Activated T-helper 9 cell treated with anti-CD3 and anti-CD28 coated beads, Interleukin-2, amount 50 U/mL, for 16 hours (primary cell): ENCODE data around the gene GALNT15.

ENCODE experiments used
- DNase-seq: peaks from one replicate; pipeline ENCODE4 v3.0.0-alpha.2; 2020; ENCODE audit warnings: low read depth

The GALNT15 gene

GRCh38 chr3:16227566-16227965, 53.1 kb downstream of the GALNT15 start:
- no peak for DNase-seq

GRCh38 chr3:16229681-16230080, 55.2 kb downstream of the GALNT15 start:
- DNase-seq, result no peak

DNA sequence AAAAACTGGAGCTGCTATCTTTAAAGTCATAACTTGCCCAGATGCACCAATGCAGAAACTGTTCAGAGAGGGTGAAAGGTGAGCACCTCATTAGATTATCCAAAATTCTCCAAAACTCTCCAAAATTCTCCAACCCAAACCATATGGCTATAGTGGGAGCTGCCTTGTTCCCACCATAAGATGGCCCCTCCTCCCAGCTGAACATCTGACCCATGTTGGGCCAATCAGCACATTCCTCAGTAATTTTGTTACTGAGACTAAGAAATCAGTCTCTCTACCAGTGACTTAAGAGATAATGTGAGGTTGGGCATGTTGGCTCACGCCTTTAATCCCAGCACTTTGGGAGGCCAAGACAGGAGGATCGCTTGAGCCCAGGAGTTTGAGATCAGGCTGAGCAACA, 57.5 kb downstream of the GALNT15 start:
- no peak for DNase-seq

DNA sequence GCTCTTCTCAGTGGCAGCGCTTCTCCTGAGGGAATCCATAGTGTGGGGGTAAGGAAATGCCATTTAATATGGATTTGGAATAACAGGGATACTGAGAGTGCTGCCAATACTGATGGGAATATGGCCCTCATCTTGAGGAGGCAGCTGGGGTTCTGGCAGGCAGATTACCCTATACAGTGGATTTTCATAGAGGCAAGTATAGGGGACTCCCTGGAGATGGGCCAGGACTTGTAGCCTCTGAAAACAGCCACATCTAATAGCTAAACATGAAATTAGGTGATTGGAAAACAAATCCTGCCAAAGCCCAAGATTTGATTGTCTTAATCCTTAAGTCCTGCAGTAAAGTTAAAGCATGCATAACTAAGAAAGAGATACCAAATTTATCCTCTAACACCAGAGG, 59.3 kb downstream of the GALNT15 start:
- DNase-seq, result no peak

- no peak for DNase-seq
Measured at GRCh38 chr3:16234281-16234680, 59.8 kb downstream of the GALNT15 start.

DNA sequence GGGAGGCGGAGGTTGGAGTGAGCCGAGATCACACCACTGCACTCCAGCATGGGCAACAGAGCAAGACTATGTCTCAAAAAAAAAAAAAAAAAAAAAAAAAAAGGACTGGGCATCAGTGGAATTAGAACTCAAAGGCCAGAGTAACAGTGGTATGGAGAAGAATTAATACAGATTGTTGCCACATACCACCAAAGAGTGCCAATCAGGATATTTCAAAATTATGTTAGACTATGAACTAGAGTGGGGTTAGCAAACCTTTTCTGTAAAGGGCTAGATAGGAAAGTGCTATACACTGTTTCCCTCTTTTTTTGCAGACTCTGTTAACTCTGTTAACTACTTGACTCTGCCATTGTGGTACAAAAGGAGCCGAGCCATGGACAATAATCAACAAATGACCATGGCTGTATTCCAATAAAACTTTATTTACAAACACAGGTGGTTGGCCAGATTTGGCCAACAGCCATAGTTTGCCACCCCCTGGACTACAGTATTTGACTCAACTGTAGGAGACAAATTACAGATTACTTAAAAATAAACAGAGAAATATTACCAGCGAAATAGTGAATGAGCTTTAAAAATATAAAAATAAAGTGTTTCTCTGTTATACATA, 61.7 kb downstream of the GALNT15 start:
- no peak for DNase-seq

- DNase-seq, result no peak
Measured at GRCh38 chr3:16236856-16237393, 62.4 kb downstream of the GALNT15 start.

GRCh38 chr3:16239086-16239770, 64.7 kb downstream of the GALNT15 start:
- no peak for DNase-seq

DNA sequence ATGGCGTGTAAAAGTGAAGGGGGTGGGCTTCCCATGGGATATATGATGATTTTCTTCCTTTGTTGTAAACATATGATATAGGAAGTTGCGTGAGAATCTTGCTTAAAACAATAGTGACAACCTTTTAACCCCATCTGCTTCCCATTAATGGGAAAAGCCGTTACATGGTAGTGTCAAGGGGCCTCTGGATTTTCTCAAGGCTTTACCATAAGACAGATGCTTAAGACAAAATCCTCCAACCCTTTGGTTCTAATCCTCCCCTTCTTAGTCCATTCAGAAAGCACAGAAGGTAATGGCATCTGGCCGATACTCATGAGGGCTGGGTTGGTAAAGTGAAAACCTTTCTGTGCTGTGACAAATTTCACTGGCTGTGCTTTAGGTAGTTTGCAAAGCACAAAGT, 65.3 kb downstream of the GALNT15 start:
- no peak for DNase-seq

- DNase-seq, result no peak
Measured at GRCh38 chr3:16240229-16241023, 65.9 kb downstream of the GALNT15 start.

GRCh38 chr3:16241225-16241624, 66.7 kb downstream of the GALNT15 start:
- DNase-seq, result no peak

GRCh38 chr3:16242177-16242576, 67.7 kb downstream of the GALNT15 start:
- DNase-seq, result no peak

DNA sequence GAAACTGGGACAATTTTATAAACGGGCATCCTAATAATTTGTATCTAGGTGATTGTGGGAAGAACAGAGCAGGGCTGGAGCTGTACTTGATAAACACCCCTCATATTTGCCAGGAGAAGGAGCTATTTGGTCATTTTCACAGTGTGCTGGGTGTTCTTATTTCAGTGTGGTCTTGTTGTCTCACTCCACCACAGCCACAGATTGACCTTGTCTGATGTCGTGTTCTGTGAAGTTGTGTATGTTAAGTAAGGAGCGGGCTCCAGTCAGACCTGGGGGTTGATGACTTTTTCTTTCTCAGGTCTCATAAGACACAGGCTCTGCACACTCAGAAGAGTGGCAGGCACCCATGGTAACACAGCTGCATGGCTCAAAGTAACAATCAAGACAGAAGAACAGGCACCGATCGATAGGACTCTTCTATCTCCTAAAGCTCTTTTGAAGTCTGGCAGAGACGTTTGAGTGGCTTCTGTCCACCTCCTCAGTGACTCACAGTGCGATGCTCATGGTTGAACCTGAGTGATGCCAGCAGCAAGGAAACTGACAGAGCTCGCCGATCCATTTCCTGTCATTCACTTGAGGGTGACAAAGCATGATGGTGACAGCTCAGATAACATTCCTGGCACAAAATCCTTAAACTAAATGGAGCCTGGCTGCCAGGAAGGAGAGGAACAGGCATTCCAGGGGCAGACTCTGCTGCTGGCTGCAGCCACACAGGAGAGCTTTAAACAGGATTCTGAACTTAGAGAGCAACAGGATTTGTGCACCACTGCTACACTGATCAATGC, 69.4 kb downstream of the GALNT15 start:
- no peak for DNase-seq

DNA sequence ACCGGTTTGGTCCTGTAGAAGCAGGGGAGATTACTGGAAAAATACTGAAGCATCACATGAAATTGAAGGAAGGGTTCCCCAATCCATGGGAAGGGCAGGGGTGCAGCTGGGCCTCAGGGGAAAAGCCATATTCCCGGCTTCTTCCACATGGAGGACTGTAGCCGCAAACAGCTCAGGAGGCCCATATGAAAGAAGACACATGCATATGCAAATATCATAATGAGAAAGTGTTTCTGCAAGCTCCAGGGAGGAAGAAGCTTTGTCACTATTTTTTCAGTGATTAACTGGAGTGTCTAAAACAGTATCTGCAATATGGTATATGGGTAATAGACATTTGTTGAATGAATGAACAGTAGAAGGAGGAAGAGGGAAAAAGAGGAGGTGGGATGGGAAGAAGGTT, 71.1 kb downstream of the GALNT15 start:
- DNase-seq, result no peak

DNA sequence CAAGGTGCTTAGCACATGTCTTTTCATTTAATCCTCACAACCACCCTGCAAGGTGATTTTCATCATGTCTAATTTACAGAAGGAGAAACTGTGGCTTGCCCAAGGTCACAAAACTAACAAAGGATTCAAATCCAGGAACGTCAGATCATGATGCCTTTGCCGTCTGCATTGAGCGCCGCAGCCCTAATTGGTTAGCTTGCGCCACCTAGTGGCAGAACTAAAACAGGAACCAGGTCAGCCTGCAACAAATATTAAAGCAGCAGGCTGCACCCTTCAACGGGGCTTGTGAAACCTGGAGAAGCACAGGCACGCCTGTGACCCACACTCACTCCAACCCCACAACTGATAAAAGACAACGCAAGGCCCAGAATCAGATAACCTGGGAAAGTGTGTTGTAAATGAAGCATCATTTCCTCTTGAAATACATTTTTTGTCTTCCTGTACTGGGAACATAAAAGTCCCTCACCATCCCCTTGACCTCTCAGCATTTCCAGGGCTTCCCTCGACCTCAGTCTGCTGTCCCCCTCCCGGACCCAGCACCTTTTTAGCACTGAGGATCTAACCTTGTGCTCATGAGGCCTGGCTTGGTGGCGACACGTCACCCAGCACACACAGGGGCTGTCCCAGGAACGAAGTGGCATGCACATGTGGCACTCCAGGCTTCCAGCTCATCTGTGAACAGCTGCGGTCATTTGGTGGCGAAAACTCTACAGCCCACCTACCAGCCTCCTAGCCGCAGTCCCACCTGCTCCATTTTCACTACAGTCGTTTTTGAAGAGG, 73.0 kb downstream of the GALNT15 start:
- DNase-seq, result peak; percentile 55

DNA sequence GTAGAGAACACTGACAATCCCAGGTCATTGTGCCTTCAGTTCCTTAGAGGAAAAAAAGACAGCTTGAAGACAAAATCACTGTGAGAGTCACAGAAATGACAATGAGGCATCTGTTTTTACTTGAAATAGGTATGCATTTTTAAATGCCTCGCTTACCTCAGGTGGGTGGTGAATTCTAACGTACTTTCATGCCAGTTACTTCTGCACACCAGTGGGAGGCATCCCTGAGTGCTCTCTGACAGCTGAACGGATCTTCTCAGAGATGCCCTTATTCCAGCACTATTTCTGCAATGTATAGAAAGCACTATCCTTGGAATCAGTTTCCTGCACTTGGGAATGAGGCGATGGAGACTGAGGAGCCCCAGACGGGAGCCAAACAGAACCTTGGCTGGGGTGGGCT, 74.1 kb downstream of the GALNT15 start:
- DNase-seq, result no peak

GRCh38 chr3:16249336-16249735, 74.9 kb downstream of the GALNT15 start:
- no peak for DNase-seq

- DNase-seq, result no peak
Measured at GRCh38 chr3:16249886-16250285, 75.4 kb downstream of the GALNT15 start.

- DNase-seq, result no peak
Measured at GRCh38 chr3:16251316-16252085, 77.0 kb downstream of the GALNT15 start.

DNA sequence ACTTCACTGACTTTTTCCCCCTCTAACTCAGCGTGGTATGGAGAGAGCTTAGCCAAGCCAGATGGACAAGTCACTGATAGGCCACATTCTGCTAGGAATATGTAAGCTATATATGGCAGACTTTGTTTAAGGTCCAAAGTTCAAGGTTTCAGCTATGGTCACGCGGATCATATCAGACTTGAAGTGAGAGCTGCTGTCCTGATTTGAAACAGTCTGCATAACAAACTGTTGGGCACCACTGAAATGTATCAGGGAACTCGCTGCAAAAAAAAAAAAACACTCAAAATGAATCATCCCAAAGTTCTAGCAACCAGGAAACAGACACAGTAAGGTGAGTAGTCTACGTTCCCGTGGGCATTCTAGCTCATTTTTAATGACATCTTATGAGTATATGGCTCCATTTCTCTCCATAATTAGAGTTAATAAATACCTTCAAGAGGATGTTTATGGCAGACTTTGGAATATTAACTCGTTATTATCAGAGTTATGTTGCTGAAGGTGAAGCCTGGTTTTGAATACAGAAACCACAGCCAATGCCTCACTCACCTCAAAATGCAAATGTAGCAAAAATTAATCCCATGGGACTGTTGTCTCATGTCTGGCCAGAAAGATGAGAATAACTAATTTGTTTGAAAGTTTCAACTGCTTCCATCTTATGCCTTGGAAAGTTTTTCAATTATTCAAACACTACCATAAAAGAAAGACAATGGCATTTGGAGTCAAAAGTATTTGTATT, 77.9 kb downstream of the GALNT15 start:
- no peak for DNase-seq
